ENCODE data around the gene COL4A6.
"Not testable (repeated sequence)": the region's sequence is repeated elsewhere in the genome, so short reads cannot be mapped to it uniquely, and the experiment has no call there.

GRCh38 chrX:108481528-108481927, 43.3 kb upstream of the COL4A6 start:
- TF ChIP-seq CEBPB (IDR thresholded peaks at IDR 0.05; ENCODE audit: low read depth); POLR2AphosphoS5 (IDR thresholded peaks at IDR 0.05; ENCODE audit: low read depth, low read length); CTCF (IDR thresholded peaks at IDR 0.05 in 2 of 3, conservative IDR thresholded peaks at IDR 0.05 in 1 of 3; ENCODE audit: borderline replicate concordance in 1 of 3, insufficient read depth in 1 of 3, low read depth in 2 of 3, low read length in 2 of 3); EGR1 (IDR thresholded peaks at IDR 0.05; ENCODE audit: low read depth); MAX (IDR thresholded peaks at IDR 0.05); POLR2A (IDR thresholded peaks at IDR 0.05; ENCODE audit: borderline replicate concordance, extremely low read depth, insufficient read depth, insufficient read length); EZH2phosphoT487 (IDR thresholded peaks at IDR 0.05; ENCODE audit: borderline replicate concordance): not testable (repeated sequence)
